Adrenal gland (tissue), 12 donors: ENCODE results near the gene SETDB2. TPM values are rescaled to one million over a fixed set of nuclear protein-coding genes. Genes with fewer than 3 reads are reported as not detected.
A peak's percentile ranks its signal among the peaks of the same experiment; 100 is the strongest.

Experiments
- DNase-seq, 7 donors: peaks; one replicate each; pipeline ENCODE4 v3.0.0-alpha.2; 2019 to 2020
- H3K27ac ChIP-seq, 5 donors: fragments of 200-600 bp; sonication (generic) in 4 of 5; 1 replicate in 3 of 5; 2 replicates in 2 of 5; pipeline versions ENCODE4 v1.5.1 to v1.8.0; 2016 to 2020; ENCODE audit warnings: mild to moderate bottlenecking in 1 of 5
- H3K27me3 ChIP-seq: fragments of 200-600 bp; 2 replicates; pipeline ENCODE4 v1.8.0; 2021
- H3K36me3 ChIP-seq, 2 donors: fragments of 200-600 bp; replicated peaks in 1 of 2; 1 replicate in 1 of 2; 2 replicates in 1 of 2; pipeline versions ENCODE4 v1.5.1 to v1.8.0; 2018 to 2022
- H3K4me1 ChIP-seq, 2 donors: fragments of 200-600 bp; replicated peaks in 1 of 2; 1 replicate in 1 of 2; 2 replicates in 1 of 2; pipeline versions ENCODE4 v1.5.1 to v1.8.0; 2018 to 2021
- H3K4me3 ChIP-seq, 4 donors: fragments of 200-600 bp; sonication (generic) in 3 of 4; one replicate each; pipeline ENCODE4 v1.5.1; 2016 to 2018
- H3K9me3 ChIP-seq, 3 donors: fragments of 200-600 bp; sonication (generic) in 1 of 3; replicated peaks in 1 of 3; 1 replicate in 2 of 3; 2 replicates in 1 of 3; pipeline versions ENCODE4 v1.5.1 to v1.8.0; 2016 to 2021
- POLR2A ChIP-seq, 2 donors: fragments of 450-650 bp; IDR thresholded peaks; one replicate each; pipeline ENCODE4 v1.6.1; 2017; ENCODE audit warnings: antibody characterized with exemption in 2 of 2, mild to moderate bottlenecking in 2 of 2, moderate library complexity in 1 of 2
- WGBS, 4 donors: extraction: QIAGEN DNeasy Blood & Tissue Kit in 2 of 4; methylation state at CpG; one replicate each; pipeline versions ENCODE4 v1.1.5 to v1.1.7; 2013 to 2017; 5-methylcytosine and 5-hydroxymethylcytosine counted together
- intact Hi-C, 2 donors: fragments of 100-400 bp; cut with DNase I; formaldehyde crosslinking; loops; one replicate each; pipeline versions ENCODE4 v1.14.1 to v1.15.0; 2022 to 2023
- polyA plus RNA-seq, 3 donors: library from polyadenylated mRNA; stranded (reverse); fragments of 200-250 nt in 2 of 3; fragments of 350-450 nt in 1 of 3; fragmentation: Illumina TruSeq in 1 of 3; extraction: RNeasy Lipid Tissue Mini Kit (QIAGEN cat#74804) in 1 of 3; gene quantifications; one replicate each; pipeline ENCODE4 v1.2.3, GENCODE V29; 2013 to 2014
- total RNA-seq, 9 donors: library from RNA; depleted of rRNA in 4 of 9; stranded (reverse); fragments of >200 nt in 4 of 9; fragments of 120-200 nt in 1 of 9; fragmentation: NEBNext Ultra II Directional in 1 of 9; extraction: Animal tissue kit (Norgen Biotek cat#: 25700) in 1 of 9; gene quantifications; one replicate each; pipeline versions ENCODE4 v1.1.0 to v1.2.4, GENCODE V29; 2013 to 2023
- TF ChIP-seq, protein P1 (sequence below), 6 experiments: fragments of 450-650 bp in 4 of 6; fragments of 200-600 bp in 2 of 6; sonication (generic) in 1 of 6; IDR thresholded peaks; 1 replicate in 5 of 6; 2 replicates in 1 of 6; pipeline versions ENCODE4 v1.5.1 to v1.8.0; 2016 to 2021; ENCODE audit warnings: antibody characterized with exemption in 6 of 6, mild to moderate bottlenecking in 2 of 6, moderate library complexity in 1 of 6
- donor health status: healthy with polysubstance abuse.
- donor health status: Bipolar disorder and iron deficiency.
- donor health status: DM: yes; HTN: yes; CAD: no.
- donor health status: DM: no; HTN: no; CAD: no.
- donor health status: DM: no; HTN: no; CAD: no.
- donor health status: DM: yes; HTN: yes; CAD: no.

Gene SETDB2
- total and polyA plus RNA-seq, 12 donors = 4.4 to 26.3 (median 13.5) TPM

DNA sequence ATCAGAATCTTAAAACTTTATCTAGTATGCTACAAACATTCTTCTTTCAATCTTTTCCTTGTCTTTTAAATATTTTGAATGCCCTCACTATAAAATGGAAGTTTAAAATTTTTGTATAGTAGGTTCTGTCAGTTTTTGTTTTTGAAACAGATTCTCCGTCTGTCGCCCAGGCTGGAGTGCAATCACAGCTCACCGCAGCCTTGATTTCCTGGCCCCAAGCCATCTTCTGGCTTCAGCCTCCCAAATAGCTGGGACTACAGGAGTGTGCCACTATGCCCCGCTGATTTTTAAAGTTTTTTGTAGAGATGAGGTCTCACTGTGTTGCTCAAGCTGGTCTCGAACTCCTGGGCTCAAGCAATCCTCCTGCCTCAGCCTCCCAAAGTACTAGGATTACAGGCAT is 72.4 kb downstream of the SETDB2 start:
- Histone ChIP-seq H3K9me3 (no peaks in the 10 kb centered on the region), H3K36me3 (peaks cover 0 to 31% of the 10 kb centered on the region in 2 donors), H3K4me1 (peaks cover 0 to 8% of the 10 kb centered on the region in 2 donors), H3K27me3 (no peaks in the 10 kb centered on the region), H3K27ac (peak overlapping the region in 1 of 5 donors; percentile 10), H3K4me3 (no peak overlapping the region)
- 45 to 52% (median 48%) methylated on average over 5 of the region's 5 CpGs for WGBS, 4 donors
- peak; percentile 56 to 75 (median 67) for DNase-seq
- no peak for TF ChIP-seq POLR2A (IDR thresholded peaks at IDR 0.05)
- TF ChIP-seq, protein P1, sequence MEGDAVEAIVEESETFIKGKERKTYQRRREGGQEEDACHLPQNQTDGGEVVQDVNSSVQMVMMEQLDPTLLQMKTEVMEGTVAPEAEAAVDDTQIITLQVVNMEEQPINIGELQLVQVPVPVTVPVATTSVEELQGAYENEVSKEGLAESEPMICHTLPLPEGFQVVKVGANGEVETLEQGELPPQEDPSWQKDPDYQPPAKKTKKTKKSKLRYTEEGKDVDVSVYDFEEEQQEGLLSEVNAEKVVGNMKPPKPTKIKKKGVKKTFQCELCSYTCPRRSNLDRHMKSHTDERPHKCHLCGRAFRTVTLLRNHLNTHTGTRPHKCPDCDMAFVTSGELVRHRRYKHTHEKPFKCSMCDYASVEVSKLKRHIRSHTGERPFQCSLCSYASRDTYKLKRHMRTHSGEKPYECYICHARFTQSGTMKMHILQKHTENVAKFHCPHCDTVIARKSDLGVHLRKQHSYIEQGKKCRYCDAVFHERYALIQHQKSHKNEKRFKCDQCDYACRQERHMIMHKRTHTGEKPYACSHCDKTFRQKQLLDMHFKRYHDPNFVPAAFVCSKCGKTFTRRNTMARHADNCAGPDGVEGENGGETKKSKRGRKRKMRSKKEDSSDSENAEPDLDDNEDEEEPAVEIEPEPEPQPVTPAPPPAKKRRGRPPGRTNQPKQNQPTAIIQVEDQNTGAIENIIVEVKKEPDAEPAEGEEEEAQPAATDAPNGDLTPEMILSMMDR (IDR thresholded peaks at IDR 0.05) = no peak
- intact Hi-C loops = no loop called here

DNA sequence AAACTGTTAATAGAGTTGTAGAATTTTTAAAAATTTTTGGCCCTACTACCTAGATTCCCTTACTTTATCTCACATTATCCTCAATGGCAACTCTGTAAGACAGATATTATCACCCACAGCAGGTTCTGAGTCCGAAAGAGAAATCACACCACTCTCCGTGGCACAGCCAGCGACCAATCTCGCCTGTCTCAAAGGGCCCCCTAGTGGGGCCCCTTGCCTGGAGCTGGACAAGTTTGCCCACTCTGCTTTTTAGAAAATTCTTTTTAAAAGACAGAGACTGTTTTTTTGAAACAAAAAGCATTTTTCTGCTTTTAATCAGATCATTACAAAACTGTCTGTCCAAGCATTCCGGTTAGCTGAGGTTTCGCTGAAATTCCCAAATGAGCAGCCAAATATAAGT is 73.4 kb downstream of the SETDB2 start:
- intact Hi-C loops = no loop called here
- DNase-seq = no peak
- no peak overlapping the region for H3K27ac ChIP-seq
- WGBS, 4 donors = 71 to 87% (median 85%) methylated on average over 6 of the region's 6 CpGs
- peaks cover 0 to 31% of the 10 kb centered on the region in 2 donors for H3K36me3 ChIP-seq
- H3K4me1 ChIP-seq = peaks cover 0 to 8% of the 10 kb centered on the region in 2 donors
- H3K4me3 ChIP-seq = no peak overlapping the region
- no peaks in the 10 kb centered on the region for H3K27me3 ChIP-seq
- H3K9me3 ChIP-seq = no peaks in the 10 kb centered on the region
- TF ChIP-seq POLR2A (IDR thresholded peaks at IDR 0.05) = no peak
- TF ChIP-seq, protein P1 (IDR thresholded peaks at IDR 0.05) = no peak

DNA sequence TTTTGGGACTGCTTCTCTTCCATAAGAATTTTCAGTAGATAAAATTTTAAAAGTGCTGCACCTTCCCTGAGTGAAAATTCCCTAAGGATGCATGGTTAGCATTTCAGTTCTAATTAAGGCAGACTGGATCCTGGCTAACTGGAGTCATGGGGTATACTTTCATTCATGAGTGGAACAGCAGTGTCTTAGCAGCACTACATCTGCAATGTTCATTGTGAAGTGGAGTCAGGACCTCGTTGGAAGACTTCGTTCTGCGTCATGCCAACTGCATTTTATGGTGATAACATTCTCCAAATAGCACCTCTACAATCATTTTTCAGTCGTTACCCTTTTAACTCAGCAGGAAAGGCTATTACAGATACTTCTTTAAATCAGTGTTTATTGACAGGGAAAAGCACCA is 77.2 kb downstream of the SETDB2 start:
- Histone ChIP-seq H3K9me3 (no peaks in the 10 kb centered on the region), H3K27ac (no peak overlapping the region), H3K4me3 (no peak overlapping the region), H3K4me1 (peaks cover 0 to 4% of the 10 kb centered on the region in 2 donors), H3K27me3 (no peaks in the 10 kb centered on the region), H3K36me3 (peaks cover 0 to 14% of the 10 kb centered on the region in 2 donors)
- intact Hi-C loops = no loop called here
- 79 to 91% (median 86%) methylated on average over 4 of the region's 4 CpGs for WGBS, 4 donors
- DNase-seq = no peak
- TF ChIP-seq, protein P1 (IDR thresholded peaks at IDR 0.05) = no peak
- no peak for TF ChIP-seq POLR2A (IDR thresholded peaks at IDR 0.05)

DNA sequence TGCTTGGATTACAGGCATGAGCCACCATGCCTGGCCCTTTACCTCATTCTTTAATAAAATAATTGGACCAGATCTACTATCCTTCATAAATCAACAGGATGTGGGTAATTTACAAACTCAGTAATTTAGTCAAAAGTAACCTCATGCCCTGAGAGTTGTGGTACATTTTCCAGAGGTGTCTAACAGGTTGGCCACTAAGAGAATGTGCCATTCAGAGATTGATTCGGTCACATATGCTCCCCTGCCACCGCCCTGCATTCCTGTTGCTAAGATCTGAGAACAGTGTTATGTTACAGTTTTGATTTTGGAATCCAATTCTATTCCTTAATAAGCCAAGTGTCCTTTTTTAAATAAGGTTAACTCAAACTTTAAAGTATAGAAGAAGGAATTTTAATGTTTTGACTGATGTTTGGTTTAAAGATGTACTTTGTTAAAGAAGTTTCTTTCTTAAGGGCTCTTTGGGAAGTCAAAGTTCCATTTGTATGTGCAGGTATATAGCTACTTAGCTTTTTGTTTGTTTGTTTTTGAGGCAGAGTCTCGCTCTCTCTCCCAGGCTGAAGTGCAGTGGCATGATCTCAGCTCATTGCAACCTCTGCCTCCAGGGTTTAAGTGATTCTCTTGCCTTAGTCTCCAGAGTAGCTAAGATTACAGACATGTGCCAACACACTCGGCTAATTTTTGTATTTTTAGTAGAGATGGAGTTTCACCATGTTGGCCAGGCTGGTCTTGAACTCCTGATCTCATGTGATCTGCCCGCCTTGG is 80.8 kb downstream of the SETDB2 start:
- WGBS, 4 donors = 93 to 98% (median 96%) methylated on average over 5 of the region's 5 CpGs
- Histone ChIP-seq H3K9me3 (no peaks in the 10 kb centered on the region), H3K27me3 (no peaks in the 10 kb centered on the region), H3K4me3 (no peak overlapping the region), H3K36me3 (peaks cover 0 to 16% of the 10 kb centered on the region in 2 donors), H3K4me1 (peaks cover 0 to 22% of the 10 kb centered on the region in 2 donors), H3K27ac (no peak overlapping the region)
- TF ChIP-seq POLR2A (IDR thresholded peaks at IDR 0.05) = no peak
- intact Hi-C loops = no loop called here
- no peak for DNase-seq

DNA sequence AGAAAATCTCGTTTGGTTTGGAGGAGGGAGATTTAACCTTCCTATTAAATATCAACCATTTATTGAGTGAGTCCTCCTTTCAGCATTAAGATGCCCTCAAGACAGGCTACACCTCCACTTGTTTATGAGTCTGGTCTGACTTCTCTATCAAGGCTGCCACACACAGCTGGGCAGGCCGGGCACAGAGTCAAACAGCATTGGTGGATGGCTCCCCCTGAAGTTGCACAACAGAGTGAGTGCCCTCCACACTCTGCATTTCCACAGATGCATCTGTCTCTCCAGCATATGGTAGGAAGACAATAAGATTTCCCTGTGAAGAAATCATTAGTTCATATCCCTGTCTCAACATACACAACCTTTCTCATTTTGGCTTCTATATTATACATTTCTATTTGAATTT is 83.0 kb downstream of the SETDB2 start:
- TF ChIP-seq, protein P1 (IDR thresholded peaks at IDR 0.05) = no peak
- TF ChIP-seq POLR2A (IDR thresholded peaks at IDR 0.05) = no peak
- no peaks in the 10 kb centered on the region for H3K27me3 ChIP-seq
- peak overlapping the region in 1 of 5 donors; percentile 43 for H3K27ac ChIP-seq
- WGBS, 4 donors = 14 to 48% (median 36%) methylated on average over 2 of the region's 2 CpGs
- no peak overlapping the region for H3K4me3 ChIP-seq
- H3K36me3 ChIP-seq = peaks cover 0 to 13% of the 10 kb centered on the region in 2 donors
- peak; percentile 32 to 72 (median 60) for DNase-seq
- peaks cover 0 to 22% of the 10 kb centered on the region in 2 donors for H3K4me1 ChIP-seq
- intact Hi-C loops = no loop called here
- no peaks in the 10 kb centered on the region for H3K9me3 ChIP-seq
